ENCODE data around the gene ZNF362.

The ZNF362 gene

DNA sequence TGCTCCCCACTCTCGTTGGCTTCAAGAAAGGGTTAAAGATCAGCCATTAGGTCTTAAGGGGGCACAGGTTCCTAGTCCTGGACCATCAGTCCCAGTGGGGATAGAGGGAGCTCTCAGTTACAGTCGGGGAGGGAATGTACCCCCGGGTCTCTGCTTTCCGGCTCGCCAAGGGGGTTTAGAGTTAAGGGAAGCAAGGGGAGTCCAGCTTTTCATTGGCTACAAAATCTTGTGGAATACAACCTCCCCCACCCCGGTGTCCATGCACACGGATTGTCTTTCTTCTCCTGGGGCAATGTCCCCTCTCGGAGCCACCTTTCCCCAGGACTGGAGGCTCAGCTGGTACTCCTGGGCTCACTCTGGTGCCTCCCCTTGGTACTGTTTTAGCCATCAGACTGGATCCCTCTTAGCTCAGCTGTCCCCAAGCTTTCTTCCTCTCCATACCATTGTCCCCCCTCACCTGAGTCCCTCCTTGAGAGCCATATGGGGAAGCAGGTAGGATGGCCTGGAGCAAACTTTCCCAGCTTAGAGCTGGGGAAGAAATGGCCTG, 64.4 kb downstream of the ZNF362 start, which contains the start of gene A3GALT2:
Gene A3GALT2 (minus strand): TSS at position 480 of the 547 bp plus-strand sequence. CDS start 0 bp downstream, at position 480.
- H3K4me3 ChIP-seq (ENCODE audit: insufficient read length, low read depth): no peak within 1 kb of the TSS
- H3K36me3 ChIP-seq (ENCODE audit: insufficient read depth, insufficient read length, low read length): peaks cover 32% of the 10 kb centered on the region
- TF ChIP-seq YY1 (IDR thresholded peaks at IDR 0.05; ENCODE audit: insufficient read depth, insufficient read length) (no peak), ZNF274 (IDR thresholded peaks at IDR 0.05; ENCODE audit: low read depth, low read length) (no peak), SUZ12 (IDR thresholded peaks at IDR 0.05; ENCODE audit: extremely low read depth, insufficient read depth, insufficient read length) (no peak)
- no peaks in the 10 kb centered on the region for H3K27me3 ChIP-seq (ENCODE audit: insufficient read depth, insufficient read length)
- no peak for DNase-seq (ENCODE audit: low read depth, low spot score)
- H3K4me1 ChIP-seq (ENCODE audit: insufficient read depth, insufficient read length): peaks cover 12% of the 10 kb centered on the region
- H3K9ac ChIP-seq (ENCODE audit: insufficient read length, low read depth): no peak within 1 kb of the TSS
- H3K9me3 ChIP-seq (ENCODE audit: insufficient read depth, low read length): no peaks in the 10 kb centered on the region

DNA sequence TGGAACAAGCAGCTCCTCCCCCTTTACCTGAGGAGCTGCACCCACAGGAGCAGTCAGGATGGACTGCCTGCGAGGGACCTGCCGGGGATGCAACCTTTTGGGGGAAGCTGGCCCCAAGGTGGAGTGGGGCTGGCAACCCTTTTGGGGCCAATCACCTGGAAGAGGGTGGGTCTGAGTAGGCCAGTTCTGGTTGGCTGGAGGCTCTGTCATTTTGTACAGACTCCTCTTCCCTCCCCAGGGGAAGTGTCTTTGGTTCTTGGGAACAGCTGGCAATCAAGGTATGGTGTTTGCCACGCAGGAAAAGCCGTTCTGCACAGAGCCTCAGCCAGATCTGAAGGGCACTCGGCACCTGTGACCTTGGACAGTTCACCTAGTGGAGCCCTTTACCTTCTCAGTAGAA, 64.9 kb downstream of the ZNF362 start:
- no peak overlapping the region for H3K4me3 ChIP-seq (ENCODE audit: insufficient read length, low read depth)
- no peaks in the 10 kb centered on the region for H3K27me3 ChIP-seq (ENCODE audit: insufficient read depth, insufficient read length)
- H3K36me3 ChIP-seq (ENCODE audit: insufficient read depth, insufficient read length, low read length): peaks cover 37% of the 10 kb centered on the region
- H3K9ac ChIP-seq (ENCODE audit: insufficient read length, low read depth): no peak overlapping the region
- peaks cover 12% of the 10 kb centered on the region for H3K4me1 ChIP-seq (ENCODE audit: insufficient read depth, insufficient read length)
- H3K9me3 ChIP-seq (ENCODE audit: insufficient read depth, low read length): no peaks in the 10 kb centered on the region
- DNase-seq (ENCODE audit: low read depth, low spot score): no peak
- TF ChIP-seq YY1 (IDR thresholded peaks at IDR 0.05; ENCODE audit: insufficient read depth, insufficient read length) (no peak), ZNF274 (IDR thresholded peaks at IDR 0.05; ENCODE audit: low read depth, low read length) (no peak), SUZ12 (IDR thresholded peaks at IDR 0.05; ENCODE audit: extremely low read depth, insufficient read depth, insufficient read length) (no peak)

DNA sequence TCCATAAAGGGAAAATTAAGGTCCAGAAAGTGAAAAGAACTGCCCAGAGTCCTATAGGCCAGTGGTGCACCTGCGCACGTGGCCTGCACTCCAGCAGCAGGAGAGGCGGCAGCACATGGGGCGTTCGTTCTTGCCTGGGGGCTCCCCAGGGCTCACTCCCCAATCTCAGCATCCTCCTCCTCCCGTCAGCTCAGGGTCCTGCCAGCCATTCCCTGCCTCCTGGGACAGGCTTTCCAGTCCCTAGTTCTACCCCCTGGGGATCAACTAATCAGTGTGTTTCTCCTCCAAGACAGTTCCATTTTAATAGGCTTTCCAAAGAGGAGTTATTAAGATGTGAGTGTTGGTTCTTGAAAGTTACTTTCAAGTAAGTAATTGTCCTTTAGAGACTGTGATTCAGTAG, 65.8 kb downstream of the ZNF362 start:
- Histone ChIP-seq H3K36me3 (ENCODE audit: insufficient read depth, insufficient read length, low read length) (peaks cover 47% of the 10 kb centered on the region), H3K4me1 (ENCODE audit: insufficient read depth, insufficient read length) (peaks cover 12% of the 10 kb centered on the region), H3K27me3 (ENCODE audit: insufficient read depth, insufficient read length) (no peaks in the 10 kb centered on the region), H3K9me3 (ENCODE audit: insufficient read depth, low read length) (no peaks in the 10 kb centered on the region), H3K9ac (ENCODE audit: insufficient read length, low read depth) (no peak overlapping the region), H3K4me3 (ENCODE audit: insufficient read length, low read depth) (no peak overlapping the region)
- DNase-seq (ENCODE audit: low read depth, low spot score): no peak
- no peak for TF ChIP-seq YY1 (IDR thresholded peaks at IDR 0.05; ENCODE audit: insufficient read depth, insufficient read length)
- no peak for TF ChIP-seq SUZ12 (IDR thresholded peaks at IDR 0.05; ENCODE audit: extremely low read depth, insufficient read depth, insufficient read length)
- no peak for TF ChIP-seq ZNF274 (IDR thresholded peaks at IDR 0.05; ENCODE audit: low read depth, low read length)

DNA sequence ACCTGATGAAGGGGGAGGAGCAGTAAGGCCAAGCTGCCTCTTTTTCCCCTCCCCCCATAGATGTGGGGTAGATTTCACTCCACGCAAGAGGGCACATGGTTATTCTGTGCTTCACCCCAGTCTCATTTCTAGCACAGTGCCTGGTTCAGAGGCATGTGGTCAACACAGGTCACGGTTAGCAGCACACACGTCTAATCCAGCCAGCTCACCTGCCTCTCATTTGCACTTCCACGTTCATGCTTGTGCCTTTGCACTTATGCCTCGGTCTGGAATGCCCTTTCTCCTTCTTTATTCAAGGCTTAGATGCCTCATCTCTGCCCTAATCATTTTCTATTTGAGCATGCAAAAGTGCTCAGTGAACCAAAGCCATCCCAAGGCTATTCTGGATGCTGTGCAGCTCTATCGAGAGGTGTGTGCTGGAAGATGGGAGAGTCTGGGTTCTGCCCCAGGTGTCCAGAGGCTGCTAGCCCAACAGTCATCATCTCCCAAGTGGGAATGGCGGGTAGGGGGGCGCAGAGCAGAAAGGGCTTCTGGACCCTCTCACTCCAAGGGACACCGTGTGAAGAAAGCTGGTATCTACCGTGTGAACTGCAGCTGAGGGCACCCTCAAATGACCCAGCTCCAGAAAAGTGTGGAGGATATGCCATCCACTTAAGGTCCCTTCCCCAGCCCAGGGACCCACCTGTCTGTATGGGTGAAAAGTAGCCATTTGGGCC, 66.7 kb downstream of the ZNF362 start:
- no peaks in the 10 kb centered on the region for H3K9me3 ChIP-seq (ENCODE audit: insufficient read depth, low read length)
- no peak for DNase-seq (ENCODE audit: low read depth, low spot score)
- no peak overlapping the region for H3K9ac ChIP-seq (ENCODE audit: insufficient read length, low read depth)
- H3K36me3 ChIP-seq (ENCODE audit: insufficient read depth, insufficient read length, low read length): peaks cover 56% of the 10 kb centered on the region
- no peak for TF ChIP-seq SUZ12 (IDR thresholded peaks at IDR 0.05; ENCODE audit: extremely low read depth, insufficient read depth, insufficient read length)
- TF ChIP-seq ZNF274 (IDR thresholded peaks at IDR 0.05; ENCODE audit: low read depth, low read length): no peak
- TF ChIP-seq YY1 (IDR thresholded peaks at IDR 0.05; ENCODE audit: insufficient read depth, insufficient read length): no peak
- H3K27me3 ChIP-seq (ENCODE audit: insufficient read depth, insufficient read length): no peaks in the 10 kb centered on the region
- no peak overlapping the region for H3K4me3 ChIP-seq (ENCODE audit: insufficient read length, low read depth)
- peaks cover 12% of the 10 kb centered on the region for H3K4me1 ChIP-seq (ENCODE audit: insufficient read depth, insufficient read length)

DNA sequence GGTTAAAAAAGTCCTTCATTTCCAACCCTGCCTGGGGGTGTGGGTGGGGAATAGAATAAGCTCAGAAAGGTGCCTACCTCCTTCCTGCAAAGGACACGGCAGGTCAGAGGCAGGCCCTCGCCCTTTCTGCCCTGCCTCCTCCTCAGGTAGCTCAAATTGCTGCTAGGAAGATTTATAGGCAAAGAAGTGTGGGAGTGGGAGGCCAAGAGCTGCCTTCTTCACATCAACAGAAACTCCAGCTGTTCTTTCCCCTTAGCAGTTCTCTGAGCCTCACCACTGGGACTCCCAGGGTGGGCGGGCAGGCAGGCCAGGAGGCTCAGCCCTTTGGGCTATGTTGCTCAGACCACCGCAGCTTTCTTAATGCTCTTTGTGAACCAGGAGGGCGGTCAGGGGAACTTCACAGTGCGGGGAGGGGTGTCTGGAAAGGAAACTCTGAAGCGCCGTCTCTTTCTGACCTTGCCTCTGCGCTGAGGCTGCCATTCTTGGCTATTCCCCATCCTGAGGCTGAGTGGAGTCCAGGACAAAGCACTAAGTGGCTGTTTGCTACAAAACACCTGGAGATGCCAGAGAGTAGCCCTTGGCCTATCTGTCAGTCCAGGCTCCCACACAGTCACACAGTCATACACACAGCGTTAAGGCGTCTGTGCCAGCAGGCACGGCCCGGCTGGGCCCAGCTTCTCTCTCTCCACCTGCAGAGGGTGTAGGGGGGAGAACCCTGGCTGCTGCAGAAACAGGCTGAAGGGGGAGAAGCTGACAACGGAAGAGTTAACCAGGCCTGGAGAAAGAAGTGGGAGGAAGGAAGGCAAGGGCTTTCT, 67.6 kb downstream of the ZNF362 start:
- TF ChIP-seq SUZ12 (IDR thresholded peaks at IDR 0.05; ENCODE audit: extremely low read depth, insufficient read depth, insufficient read length) (no peak), ZNF274 (IDR thresholded peaks at IDR 0.05; ENCODE audit: low read depth, low read length) (no peak), YY1 (IDR thresholded peaks at IDR 0.05; ENCODE audit: insufficient read depth, insufficient read length) (no peak)
- DNase-seq (ENCODE audit: low read depth, low spot score): no peak
- Histone ChIP-seq H3K4me1 (ENCODE audit: insufficient read depth, insufficient read length) (peaks cover 12% of the 10 kb centered on the region), H3K4me3 (ENCODE audit: insufficient read length, low read depth) (no peak overlapping the region), H3K27me3 (ENCODE audit: insufficient read depth, insufficient read length) (no peaks in the 10 kb centered on the region), H3K9ac (ENCODE audit: insufficient read length, low read depth) (no peak overlapping the region), H3K9me3 (ENCODE audit: insufficient read depth, low read length) (no peaks in the 10 kb centered on the region), H3K36me3 (ENCODE audit: insufficient read depth, insufficient read length, low read length) (peaks cover 64% of the 10 kb centered on the region)

DNA sequence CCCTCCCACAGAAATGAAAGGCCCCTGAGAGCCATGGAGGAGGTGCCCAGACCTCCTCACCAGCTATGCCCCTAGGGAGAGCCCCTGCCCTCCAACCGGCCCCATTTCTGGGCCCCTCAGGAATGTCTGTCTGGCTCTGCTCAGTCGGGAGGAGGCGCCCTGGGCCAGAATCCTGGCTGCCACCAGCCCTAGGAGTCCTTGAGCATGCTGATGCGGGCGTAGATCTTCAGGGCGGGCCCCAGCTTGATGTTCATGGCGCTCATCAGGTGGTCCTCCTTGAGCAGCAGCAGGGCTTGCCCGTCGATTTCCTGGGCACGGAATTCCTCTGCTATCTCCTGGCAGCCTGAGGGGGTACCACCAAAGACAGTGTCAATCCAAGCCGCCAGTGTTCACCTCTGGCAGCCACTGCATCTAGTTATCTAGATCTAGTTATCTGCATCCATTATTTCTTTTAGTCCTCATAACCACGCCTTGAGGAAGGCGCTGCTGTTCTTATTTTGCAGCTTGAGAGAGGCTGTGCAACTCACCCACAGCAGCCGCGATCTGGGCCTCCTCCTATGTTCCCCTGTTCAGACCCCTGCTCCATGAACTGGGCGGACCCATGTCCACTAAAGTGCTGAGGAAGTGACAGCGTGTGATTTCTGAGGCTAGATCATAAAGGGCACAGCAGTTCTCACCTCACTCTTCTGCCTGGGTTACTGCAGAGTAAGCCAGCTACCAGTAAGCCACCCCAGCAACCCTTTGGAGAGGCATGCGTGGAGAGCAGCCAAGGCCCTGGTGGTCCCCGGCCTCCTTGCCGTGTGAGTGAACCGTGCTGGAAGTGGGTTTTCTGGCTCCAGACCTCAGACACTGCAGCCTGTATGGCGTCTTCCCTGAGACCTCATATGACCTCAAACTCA, 68.6 kb downstream of the ZNF362 start:
- peaks cover 75% of the 10 kb centered on the region for H3K36me3 ChIP-seq (ENCODE audit: insufficient read depth, insufficient read length, low read length)
- no peak overlapping the region for H3K9ac ChIP-seq (ENCODE audit: insufficient read length, low read depth)
- no peaks in the 10 kb centered on the region for H3K27me3 ChIP-seq (ENCODE audit: insufficient read depth, insufficient read length)
- DNase-seq (ENCODE audit: low read depth, low spot score): no peak
- no peaks in the 10 kb centered on the region for H3K9me3 ChIP-seq (ENCODE audit: insufficient read depth, low read length)
- H3K4me3 ChIP-seq (ENCODE audit: insufficient read length, low read depth): no peak overlapping the region
- TF ChIP-seq ZNF274 (IDR thresholded peaks at IDR 0.05; ENCODE audit: low read depth, low read length) (no peak), YY1 (IDR thresholded peaks at IDR 0.05; ENCODE audit: insufficient read depth, insufficient read length) (no peak), SUZ12 (IDR thresholded peaks at IDR 0.05; ENCODE audit: extremely low read depth, insufficient read depth, insufficient read length) (no peak)
- peaks cover 10% of the 10 kb centered on the region for H3K4me1 ChIP-seq (ENCODE audit: insufficient read depth, insufficient read length)

All from NT2/D1 (cell line).